Glutamatergic neuron (in vitro differentiated cells): ENCODE data around the gene ARMH1. TPM values are rescaled to one million over a fixed set of nuclear protein-coding genes. Genes with fewer than 3 reads are reported as not detected.
A peak's percentile ranks its signal among the peaks of the same experiment; 100 is the strongest.

ENCODE experiments used
- DNase-seq: peaks from one replicate; pipeline ENCODE4 v3.0.0; 2022
- H3K27ac Mint-ChIP-seq: one replicate; pipeline ENCODE4 v1.8.0; 2020; ENCODE audit warnings: mild to moderate bottlenecking, mixed read lengths, inconsistent platforms; ENCODE audit not compliant: unreplicated experiment
- H3K27me3 Mint-ChIP-seq: one replicate; pipeline ENCODE4 v1.8.0; 2020; ENCODE audit warnings: mild to moderate bottlenecking, moderate library complexity, mixed read lengths, inconsistent platforms; ENCODE audit not compliant: unreplicated experiment
- H3K36me3 Mint-ChIP-seq: one replicate; pipeline ENCODE4 v1.8.0; 2020; ENCODE audit warnings: mild to moderate bottlenecking, mixed read lengths, inconsistent platforms; ENCODE audit not compliant: unreplicated experiment
- H3K4me1 Mint-ChIP-seq: one replicate; pipeline ENCODE4 v1.8.0; 2020; ENCODE audit warnings: mild to moderate bottlenecking, low read depth, mixed read lengths, inconsistent platforms; ENCODE audit not compliant: unreplicated experiment
- H3K4me3 Mint-ChIP-seq: one replicate; pipeline ENCODE4 v1.8.0; 2020; ENCODE audit warnings: mild to moderate bottlenecking, mixed read lengths, inconsistent platforms; ENCODE audit not compliant: unreplicated experiment
- H3K9me3 Mint-ChIP-seq: one replicate; pipeline ENCODE4 v1.8.0; 2020; ENCODE audit warnings: mild to moderate bottlenecking, moderate library complexity, mixed read lengths, inconsistent platforms; ENCODE audit not compliant: unreplicated experiment
- total RNA-seq: library from RNA; stranded (reverse); fragmentation: NEBNext Ultra II Directional; extraction: Animal tissue kit (Norgen Biotek cat#: 25700); gene quantifications from one replicate; pipeline ENCODE4 v1.2.1, GENCODE V29; 2021; ENCODE audit not compliant: unreplicated experiment
- TF ChIP-seq, protein P1 (sequence below): fragments of 200-600 bp; sonication (generic); IDR thresholded peaks from one replicate; pipeline ENCODE4 v1.5.0; 2021; ENCODE audit not compliant: partially characterized antibody, unreplicated experiment

Gene ARMH1
- total RNA-seq, 1 donor from 2014 or later: 4.9 TPM

DNA sequence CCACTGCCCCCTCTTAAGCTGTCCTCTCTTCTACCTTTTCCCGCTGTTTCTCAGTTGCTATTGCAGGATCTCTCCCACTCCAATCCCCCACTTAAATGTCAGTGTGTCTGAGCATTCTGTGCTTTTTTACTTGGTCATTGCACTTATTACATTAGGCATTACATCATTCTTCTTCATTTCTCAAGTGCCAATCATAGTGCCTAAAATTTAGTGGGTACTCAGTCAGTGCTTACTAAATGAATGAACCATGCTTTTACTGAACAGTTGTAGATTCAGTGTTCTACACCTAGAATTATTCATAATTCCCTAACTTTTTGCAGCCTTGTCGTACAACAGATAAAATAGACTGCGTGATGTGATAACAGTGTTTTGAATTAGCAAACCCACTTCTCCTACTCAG is 19.4 kb downstream of the ARMH1 start:
- H3K36me3 Mint-ChIP-seq: no peaks in the 10 kb centered on the region
- H3K4me3 Mint-ChIP-seq: no peak overlapping the region
- peaks cover 2% of the 10 kb centered on the region for H3K9me3 Mint-ChIP-seq
- TF ChIP-seq, protein P1, sequence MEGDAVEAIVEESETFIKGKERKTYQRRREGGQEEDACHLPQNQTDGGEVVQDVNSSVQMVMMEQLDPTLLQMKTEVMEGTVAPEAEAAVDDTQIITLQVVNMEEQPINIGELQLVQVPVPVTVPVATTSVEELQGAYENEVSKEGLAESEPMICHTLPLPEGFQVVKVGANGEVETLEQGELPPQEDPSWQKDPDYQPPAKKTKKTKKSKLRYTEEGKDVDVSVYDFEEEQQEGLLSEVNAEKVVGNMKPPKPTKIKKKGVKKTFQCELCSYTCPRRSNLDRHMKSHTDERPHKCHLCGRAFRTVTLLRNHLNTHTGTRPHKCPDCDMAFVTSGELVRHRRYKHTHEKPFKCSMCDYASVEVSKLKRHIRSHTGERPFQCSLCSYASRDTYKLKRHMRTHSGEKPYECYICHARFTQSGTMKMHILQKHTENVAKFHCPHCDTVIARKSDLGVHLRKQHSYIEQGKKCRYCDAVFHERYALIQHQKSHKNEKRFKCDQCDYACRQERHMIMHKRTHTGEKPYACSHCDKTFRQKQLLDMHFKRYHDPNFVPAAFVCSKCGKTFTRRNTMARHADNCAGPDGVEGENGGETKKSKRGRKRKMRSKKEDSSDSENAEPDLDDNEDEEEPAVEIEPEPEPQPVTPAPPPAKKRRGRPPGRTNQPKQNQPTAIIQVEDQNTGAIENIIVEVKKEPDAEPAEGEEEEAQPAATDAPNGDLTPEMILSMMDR: no peak
- no peak overlapping the region for H3K27ac Mint-ChIP-seq
- H3K4me1 Mint-ChIP-seq: peaks cover 2% of the 10 kb centered on the region
- no peak for DNase-seq
- H3K27me3 Mint-ChIP-seq: no peaks in the 10 kb centered on the region

DNA sequence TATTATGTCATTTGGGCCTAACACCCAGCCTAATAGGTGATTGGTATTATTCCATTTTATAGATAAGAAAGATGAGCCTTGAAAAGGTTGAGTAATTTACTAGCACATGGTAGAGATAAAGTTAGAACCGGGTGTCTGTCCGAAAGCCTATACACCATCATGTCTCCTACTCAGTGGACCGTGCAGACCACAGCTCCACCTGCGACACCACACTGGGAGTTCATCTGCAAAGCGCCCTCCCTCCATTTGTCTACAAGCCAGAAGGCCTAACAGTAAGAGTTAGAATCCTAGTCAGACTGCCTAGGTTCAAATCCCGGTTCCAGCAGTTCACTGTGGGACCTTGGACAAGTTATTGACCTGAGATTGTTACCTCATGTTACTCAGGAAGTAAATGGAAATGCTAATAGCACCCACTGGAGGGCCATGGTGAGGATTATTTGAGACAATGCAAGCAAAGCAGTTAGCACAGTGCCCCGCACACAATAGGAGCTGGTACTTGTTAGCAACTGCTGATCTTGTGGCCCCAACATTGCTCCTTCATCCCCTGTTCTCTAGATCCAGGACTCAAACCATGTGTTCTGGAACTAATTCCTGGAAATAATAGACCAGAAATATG is 20.5 kb downstream of the ARMH1 start:
- Mint-ChIP-seq H3K36me3 (no peaks in the 10 kb centered on the region), H3K27me3 (no peaks in the 10 kb centered on the region), H3K9me3 (peaks cover 2% of the 10 kb centered on the region)

DNA sequence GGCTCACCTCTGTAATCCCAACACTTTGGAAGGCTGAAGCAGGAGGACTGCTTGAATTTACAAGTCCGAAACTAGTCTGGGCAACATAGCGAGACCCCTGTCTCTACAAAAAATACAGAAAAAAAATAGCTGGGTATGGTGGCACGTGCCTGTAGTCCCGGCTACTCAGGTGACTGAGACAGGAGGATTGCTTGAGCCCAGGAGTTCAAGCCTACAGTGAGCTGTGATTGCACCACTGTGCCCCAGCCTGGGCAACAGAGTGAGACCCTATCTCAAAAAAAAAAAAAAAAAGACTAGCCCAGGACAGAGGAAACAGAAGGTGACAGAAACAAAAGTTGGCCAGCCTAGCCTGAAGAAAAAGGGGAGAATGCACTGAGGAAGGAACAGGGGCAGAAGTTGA is 21.2 kb downstream of the ARMH1 start:
- H3K27ac Mint-ChIP-seq: peak overlapping the region; percentile 69
- no peak for DNase-seq
- TF ChIP-seq, protein P1: no peak
- no peaks in the 10 kb centered on the region for H3K27me3 Mint-ChIP-seq
- no peak overlapping the region for H3K4me3 Mint-ChIP-seq
- no peaks in the 10 kb centered on the region for H3K36me3 Mint-ChIP-seq
- H3K4me1 Mint-ChIP-seq: peaks cover 2% of the 10 kb centered on the region
- peaks cover 2% of the 10 kb centered on the region for H3K9me3 Mint-ChIP-seq

More for the DNA sequence above, 20.5 kb downstream of the ARMH1 start:
- DNase-seq: no peak
- Mint-ChIP-seq H3K4me3 (no peak overlapping the region), H3K27ac (peak overlapping the region; percentile 13), H3K4me1 (peaks cover 2% of the 10 kb centered on the region)
- TF ChIP-seq, protein P1: no peak

DNA sequence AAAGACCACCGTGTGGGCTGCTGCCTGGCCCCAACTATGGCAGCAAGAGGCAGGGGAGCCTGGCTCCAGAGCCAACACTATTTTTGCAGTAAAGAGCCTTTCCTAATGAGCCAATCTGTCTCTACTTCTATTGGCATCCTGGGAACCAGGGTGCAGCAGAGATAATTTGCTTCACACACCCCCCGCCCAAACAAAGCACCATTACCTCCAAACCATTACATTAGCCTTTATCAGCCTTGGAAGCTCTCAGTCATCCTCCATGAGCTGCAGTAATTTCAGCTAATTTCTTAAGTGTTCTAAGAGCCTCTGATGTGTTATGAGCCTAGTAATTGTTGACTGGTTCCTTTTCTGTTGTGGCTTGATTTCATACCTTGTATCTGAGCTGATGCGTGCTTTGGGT is 21.6 kb downstream of the ARMH1 start:
- Mint-ChIP-seq H3K36me3 (no peaks in the 10 kb centered on the region), H3K4me1 (peaks cover 2% of the 10 kb centered on the region), H3K27me3 (no peaks in the 10 kb centered on the region), H3K27ac (peak overlapping the region; percentile 69), H3K4me3 (no peak overlapping the region), H3K9me3 (peaks cover 2% of the 10 kb centered on the region)
- DNase-seq: no peak
- TF ChIP-seq, protein P1: no peak

DNA sequence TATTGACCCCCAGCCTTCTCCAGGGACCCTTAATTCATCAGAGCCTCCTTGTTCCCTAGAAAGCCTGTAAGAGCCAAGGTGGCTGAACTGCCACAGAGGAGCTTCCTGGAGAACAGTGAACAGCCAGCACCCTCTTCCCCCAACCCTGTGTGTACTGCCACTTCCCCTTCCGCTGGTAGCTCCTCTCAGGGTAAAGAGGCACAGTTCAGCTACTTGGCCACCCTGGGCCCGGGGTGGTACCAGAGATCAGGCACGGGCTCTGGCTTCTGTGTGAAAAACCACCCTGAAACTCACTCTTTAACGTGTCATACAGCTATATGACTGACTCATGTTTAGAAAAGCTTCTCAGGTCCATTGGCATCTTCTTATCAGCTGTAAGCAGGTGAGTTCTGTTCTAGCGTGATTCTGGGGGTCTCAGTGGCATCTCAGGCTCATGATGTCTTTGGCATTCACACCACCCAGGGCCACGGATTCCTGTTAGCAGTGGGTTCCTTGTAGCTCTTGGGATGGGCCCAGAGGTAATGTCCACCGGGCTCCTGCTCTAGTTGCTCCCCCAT is 22.4 kb downstream of the ARMH1 start:
- peaks cover 2% of the 10 kb centered on the region for H3K4me1 Mint-ChIP-seq
- H3K9me3 Mint-ChIP-seq: peaks cover 2% of the 10 kb centered on the region
- H3K27me3 Mint-ChIP-seq: no peaks in the 10 kb centered on the region
- H3K27ac Mint-ChIP-seq: peak overlapping the region; percentile 39
- H3K36me3 Mint-ChIP-seq: no peaks in the 10 kb centered on the region
- TF ChIP-seq, protein P1: no peak
- no peak overlapping the region for H3K4me3 Mint-ChIP-seq
- no peak for DNase-seq
